ENCODE results near the gene MAGEB3. TPM values are rescaled to one million over a fixed set of nuclear protein-coding genes. Genes with fewer than 3 reads are reported as not detected.
"Not testable (repeated sequence)": the region's sequence is repeated elsewhere in the genome, so short reads cannot be mapped to it uniquely, and the experiment has no call there.

Gene MAGEB3, protein sequence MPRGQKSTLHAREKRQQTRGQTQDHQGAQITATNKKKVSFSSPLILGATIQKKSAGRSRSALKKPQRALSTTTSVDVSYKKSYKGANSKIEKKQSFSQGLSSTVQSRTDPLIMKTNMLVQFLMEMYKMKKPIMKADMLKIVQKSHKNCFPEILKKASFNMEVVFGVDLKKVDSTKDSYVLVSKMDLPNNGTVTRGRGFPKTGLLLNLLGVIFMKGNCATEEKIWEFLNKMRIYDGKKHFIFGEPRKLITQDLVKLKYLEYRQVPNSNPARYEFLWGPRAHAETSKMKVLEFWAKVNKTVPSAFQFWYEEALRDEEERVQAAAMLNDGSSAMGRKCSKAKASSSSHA
- not detected for total RNA-seq
- polyA plus RNA-seq: not detected
- long read RNA-seq, donor 1: 0 reads
- long read RNA-seq, donor 2: 0 reads

DNA sequence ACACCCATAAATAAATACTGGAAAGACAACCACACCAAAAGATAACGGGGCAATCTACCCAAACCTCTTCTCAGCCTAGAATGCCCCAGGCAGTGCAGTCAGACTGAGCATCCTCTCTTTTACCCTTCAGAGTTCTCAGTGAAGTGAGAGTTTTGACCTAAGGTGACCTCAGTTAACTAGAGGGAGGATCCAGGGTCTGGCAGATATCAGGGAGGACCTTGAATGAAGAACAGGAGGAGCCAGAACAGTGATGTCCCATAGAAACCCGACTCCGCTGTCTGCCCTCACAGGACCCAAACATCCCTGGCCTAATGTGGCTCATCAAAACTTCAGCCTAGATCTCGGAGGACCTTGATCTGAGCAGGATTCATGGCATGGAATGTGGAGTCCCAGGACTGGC is at the start of gene MAGEB3:
Gene MAGEB3 (plus strand): TSS at position 263 of the 400 bp plus-strand sequence. CDS start 5,268 bp downstream, outside the sequence.
- no peaks in the 10 kb centered on the region for H3K9me3 ChIP-seq
- H3K4me1 ChIP-seq: no peaks in the 10 kb centered on the region
- intact Hi-C loops (cut with DNase I): no loop called here
- ATAC-seq (no peak), DNase-seq (no peak)
- H3K27ac ChIP-seq: no peak within 1 kb of the TSS
- TF ChIP-seq, protein P1, sequence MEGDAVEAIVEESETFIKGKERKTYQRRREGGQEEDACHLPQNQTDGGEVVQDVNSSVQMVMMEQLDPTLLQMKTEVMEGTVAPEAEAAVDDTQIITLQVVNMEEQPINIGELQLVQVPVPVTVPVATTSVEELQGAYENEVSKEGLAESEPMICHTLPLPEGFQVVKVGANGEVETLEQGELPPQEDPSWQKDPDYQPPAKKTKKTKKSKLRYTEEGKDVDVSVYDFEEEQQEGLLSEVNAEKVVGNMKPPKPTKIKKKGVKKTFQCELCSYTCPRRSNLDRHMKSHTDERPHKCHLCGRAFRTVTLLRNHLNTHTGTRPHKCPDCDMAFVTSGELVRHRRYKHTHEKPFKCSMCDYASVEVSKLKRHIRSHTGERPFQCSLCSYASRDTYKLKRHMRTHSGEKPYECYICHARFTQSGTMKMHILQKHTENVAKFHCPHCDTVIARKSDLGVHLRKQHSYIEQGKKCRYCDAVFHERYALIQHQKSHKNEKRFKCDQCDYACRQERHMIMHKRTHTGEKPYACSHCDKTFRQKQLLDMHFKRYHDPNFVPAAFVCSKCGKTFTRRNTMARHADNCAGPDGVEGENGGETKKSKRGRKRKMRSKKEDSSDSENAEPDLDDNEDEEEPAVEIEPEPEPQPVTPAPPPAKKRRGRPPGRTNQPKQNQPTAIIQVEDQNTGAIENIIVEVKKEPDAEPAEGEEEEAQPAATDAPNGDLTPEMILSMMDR (IDR thresholded peaks at IDR 0.05): no peak
- H3K27me3 ChIP-seq (ENCODE audit: insufficient read depth in 3 of 3, low read length in 2 of 3): no peaks in the 10 kb centered on the region
- H3K4me3 ChIP-seq: no peak within 1 kb of the TSS
- 59 to 67% (median 65%) methylated on average over 4 of the region's 4 CpGs for WGBS, 3 donors
- H3K36me3 ChIP-seq (ENCODE audit: insufficient read depth in 1 of 2, low read depth in 1 of 2): no peaks in the 10 kb centered on the region

DNA sequence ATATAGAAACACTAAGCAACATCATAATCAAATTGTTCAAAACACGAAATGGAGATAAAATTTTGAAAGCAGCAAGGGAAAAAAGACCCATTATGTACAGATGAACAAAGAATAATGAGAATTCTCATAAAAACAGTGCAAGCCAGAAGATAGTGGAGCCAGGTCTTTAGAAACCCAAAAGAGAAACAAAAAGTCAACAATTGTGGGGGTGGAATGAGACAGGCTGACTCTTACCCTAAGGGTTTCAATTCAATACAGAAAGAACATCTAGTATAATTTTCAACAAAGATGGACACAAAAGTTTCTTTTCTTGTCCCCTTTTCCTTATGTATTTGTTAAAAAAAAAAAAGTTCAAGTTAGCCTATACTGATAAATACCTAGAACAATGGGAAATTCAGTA is 49.1 kb upstream of the MAGEB3 start:
- 20 to 58% (median 28%) methylated on average over 1 of the region's 1 CpG for WGBS, 3 donors
- no peak overlapping the region for H3K4me3 ChIP-seq
- no peaks in the 10 kb centered on the region for H3K36me3 ChIP-seq (ENCODE audit: insufficient read depth in 1 of 2, low read depth in 1 of 2)
- intact Hi-C loops (cut with DNase I): no loop called here
- TF ChIP-seq, protein P1 (IDR thresholded peaks at IDR 0.05): no peak
- DNase-seq (no peak), ATAC-seq (no peak)
- no peak overlapping the region for H3K27ac ChIP-seq
- peaks cover 0 to 22% (median 0%) of the 10 kb centered on the region in 3 donors for H3K27me3 ChIP-seq (ENCODE audit: insufficient read depth in 3 of 3, low read length in 2 of 3)
- H3K4me1 ChIP-seq: no peaks in the 10 kb centered on the region
- H3K9me3 ChIP-seq: no peaks in the 10 kb centered on the region

DNA sequence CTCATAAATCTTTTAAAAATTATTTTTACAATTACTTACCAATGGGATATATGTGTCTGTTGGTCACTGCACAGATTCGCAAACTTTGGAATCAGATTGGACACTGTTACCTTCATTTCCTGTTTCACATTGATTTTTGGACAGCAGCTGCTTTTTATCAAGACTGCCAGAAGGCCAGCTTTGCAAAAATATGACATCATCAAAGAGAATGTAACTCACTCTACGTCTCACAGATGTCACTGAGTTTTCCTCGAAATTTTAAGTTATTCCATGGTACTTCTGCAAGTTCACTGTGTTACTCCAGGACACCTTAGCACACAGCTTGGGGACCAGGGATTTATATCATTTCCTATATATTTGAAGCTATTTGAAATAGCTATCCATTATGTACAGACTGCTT is 46.9 kb upstream of the MAGEB3 start:
- no peak overlapping the region for H3K4me3 ChIP-seq
- ATAC-seq (no peak), DNase-seq (no peak)
- H3K9me3 ChIP-seq: no peaks in the 10 kb centered on the region
- H3K27me3 ChIP-seq (ENCODE audit: insufficient read depth in 3 of 3, low read length in 2 of 3): peaks cover 0 to 15% (median 0%) of the 10 kb centered on the region in 3 donors
- TF ChIP-seq, protein P1 (IDR thresholded peaks at IDR 0.05): no peak
- no peaks in the 10 kb centered on the region for H3K36me3 ChIP-seq (ENCODE audit: insufficient read depth in 1 of 2, low read depth in 1 of 2)
- H3K4me1 ChIP-seq: no peaks in the 10 kb centered on the region
- intact Hi-C loops (cut with DNase I): no loop called here
- H3K27ac ChIP-seq: no peak overlapping the region
- 31 to 37% (median 31%) methylated on average over 3 of the region's 3 CpGs for WGBS, 3 donors

DNA sequence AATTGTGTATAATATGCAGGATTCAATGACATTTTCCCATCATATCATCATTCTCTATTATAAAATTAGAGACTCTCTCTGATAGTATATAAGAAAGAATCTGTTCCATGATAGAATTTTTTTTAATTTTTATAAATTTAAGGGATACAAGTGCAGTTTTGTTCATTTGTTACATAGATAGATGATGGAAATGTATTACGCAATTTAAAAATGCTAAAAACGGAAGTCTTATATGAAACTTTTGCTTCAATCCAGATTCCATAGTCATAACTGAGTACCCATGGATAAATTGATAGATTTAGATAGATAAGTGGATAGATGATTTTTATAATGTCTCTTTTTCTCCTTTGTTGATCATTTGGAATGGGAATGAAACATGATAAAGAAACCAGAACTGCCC is 40.0 kb upstream of the MAGEB3 start:
- ATAC-seq (no peak), DNase-seq (no peak)
- no peaks in the 10 kb centered on the region for H3K36me3 ChIP-seq (ENCODE audit: insufficient read depth in 1 of 2, low read depth in 1 of 2)
- WGBS, 3 donors: 82 to 98% (median 93%) methylated on average over 2 of the region's 2 CpGs
- TF ChIP-seq, protein P1 (IDR thresholded peaks at IDR 0.05): no peak
- intact Hi-C loops (cut with DNase I): no loop called here
- H3K27ac ChIP-seq: no peak overlapping the region
- no peaks in the 10 kb centered on the region for H3K4me1 ChIP-seq
- H3K27me3 ChIP-seq (ENCODE audit: insufficient read depth in 3 of 3, low read length in 2 of 3): peaks cover 0 to 6% (median 0%) of the 10 kb centered on the region in 3 donors
- H3K4me3 ChIP-seq: no peak overlapping the region
- H3K9me3 ChIP-seq: no peaks in the 10 kb centered on the region

DNA sequence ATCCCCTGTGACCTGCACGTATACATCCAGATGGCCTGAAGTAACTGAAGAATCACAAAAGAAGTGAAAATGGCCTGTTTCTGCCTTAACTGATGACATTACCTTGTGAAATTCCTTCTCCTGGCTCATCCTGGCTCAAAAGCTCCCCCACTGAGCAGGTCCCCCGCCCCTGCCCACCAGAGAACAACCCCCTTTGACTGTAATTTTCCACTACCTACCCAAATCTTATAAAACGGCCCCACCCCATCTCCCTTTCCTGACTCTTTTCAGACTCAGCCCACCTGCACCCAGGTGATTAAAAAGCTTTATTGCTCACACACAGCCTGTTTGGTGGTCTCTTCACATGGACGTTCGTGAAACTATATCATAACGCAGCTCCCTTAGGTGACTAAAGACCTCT is 36.5 kb upstream of the MAGEB3 start:
- WGBS, 3 donors: 56 to 80% (median 72%) methylated on average over 6 of the region's 6 CpGs
- H3K4me1 ChIP-seq; intact Hi-C loops (cut with DNase I); H3K4me3 ChIP-seq; ATAC-seq; DNase-seq; H3K9me3 ChIP-seq; H3K27ac ChIP-seq; H3K36me3 ChIP-seq (ENCODE audit: insufficient read depth in 1 of 2, low read depth in 1 of 2); H3K27me3 ChIP-seq (ENCODE audit: insufficient read depth in 3 of 3, low read length in 2 of 3): not testable (repeated sequence)

Measured in psoas muscle (tissue), 8 donors.